GM18873 (cell line): ENCODE results near the gene SERPINE1.
"Not testable (repeated sequence)": the region's sequence is repeated elsewhere in the genome, so short reads cannot be mapped to it uniquely, and the experiment has no call there.

Experiments used
- ATAC-seq: cut with Tn5 transposase; IDR thresholded peaks from one replicate; pipeline ENCODE4 v1.9.1; 2021; ENCODE audit warnings: mild to moderate bottlenecking, moderate library complexity, moderate number of reproducible peaks; ENCODE audit not compliant: unreplicated experiment, low FRiP score

SERPINE1 gene

DNA sequence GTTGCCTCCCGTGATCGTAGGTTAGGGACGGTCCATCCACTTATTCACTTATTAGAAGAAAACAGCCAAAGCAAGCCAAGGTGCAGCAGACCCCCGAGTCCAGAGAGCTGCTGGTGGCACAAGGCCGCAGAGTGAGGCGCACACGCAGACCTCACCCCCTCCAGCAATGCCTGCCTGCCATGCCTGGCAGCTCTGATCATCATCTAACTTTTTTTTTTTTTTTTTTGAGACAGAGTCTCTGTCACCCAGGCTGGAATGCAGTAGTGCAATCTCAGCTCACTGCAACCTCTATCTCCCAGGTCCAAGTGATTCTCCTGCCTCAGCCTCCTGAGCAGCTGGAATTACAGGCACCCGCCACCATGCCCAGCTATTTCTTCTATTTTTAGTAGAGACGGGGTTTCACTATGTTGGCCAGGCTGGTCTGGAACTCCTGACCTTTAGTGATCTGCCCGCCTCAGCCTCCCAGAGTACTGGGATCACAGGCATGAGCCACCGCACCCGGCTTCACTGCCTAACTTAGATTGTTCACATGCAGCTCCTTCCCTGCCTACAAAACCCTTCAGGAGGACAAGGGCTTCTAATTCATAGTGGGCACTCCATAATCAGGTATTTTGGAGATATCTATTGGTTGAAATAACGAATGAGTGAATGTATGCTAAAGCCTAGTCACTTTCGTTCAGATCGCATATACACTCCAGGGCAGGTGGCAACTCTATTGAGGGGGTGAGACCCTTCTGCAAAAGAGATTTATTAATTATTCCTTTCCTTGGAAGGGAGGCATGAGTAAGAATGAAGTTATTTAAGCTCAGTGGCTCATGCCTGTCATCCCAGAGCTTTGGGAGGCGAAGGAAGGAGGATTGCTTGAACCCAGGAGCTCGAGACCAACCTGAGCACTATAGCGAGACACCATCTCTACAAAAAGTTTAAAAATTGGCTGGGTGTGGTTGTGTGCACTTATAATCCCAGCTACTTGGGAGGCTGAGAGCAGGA, 25.8 kb upstream of the SERPINE1 start:
- no peak for ATAC-seq

DNA sequence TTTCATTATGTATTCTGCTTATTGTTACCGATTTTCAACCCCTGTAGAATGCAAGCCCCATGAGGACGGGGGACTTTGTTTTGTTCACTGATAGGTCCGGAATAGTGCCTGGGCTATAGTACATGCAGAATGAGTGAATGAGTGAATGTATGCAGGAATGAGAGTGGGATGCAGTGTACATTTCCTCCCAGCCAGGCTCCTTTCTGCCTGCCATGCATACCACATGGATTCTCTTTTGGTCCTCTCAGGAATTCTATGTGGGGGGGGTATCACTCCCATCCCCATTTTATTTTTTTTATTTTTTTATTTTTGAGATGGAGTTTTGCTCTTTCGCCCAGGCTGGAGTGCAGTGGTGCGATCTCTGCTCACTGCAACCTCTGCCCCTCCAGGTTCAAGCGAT, 24.9 kb upstream of the SERPINE1 start:
- ATAC-seq = no peak

DNA sequence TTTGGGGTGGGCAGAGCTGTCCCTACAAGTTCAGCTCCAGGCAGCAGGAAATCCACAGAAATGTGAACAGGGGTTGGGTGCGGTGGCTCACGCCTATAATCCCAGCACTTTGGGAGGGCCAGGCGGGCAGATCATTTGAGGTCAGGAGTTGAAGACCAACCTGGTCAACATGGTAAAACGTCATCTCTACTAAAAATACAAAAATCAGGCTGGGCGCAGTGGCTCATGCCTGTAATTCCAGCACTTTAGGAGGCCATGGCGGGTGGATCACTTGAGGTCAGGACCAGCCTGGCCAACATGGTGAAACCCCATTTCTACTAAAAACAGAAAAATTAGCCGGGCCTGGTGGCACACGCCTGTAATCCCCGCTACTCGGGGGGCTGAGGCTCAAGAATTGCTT, 23.2 kb upstream of the SERPINE1 start:
- ATAC-seq = not testable (repeated sequence)

DNA sequence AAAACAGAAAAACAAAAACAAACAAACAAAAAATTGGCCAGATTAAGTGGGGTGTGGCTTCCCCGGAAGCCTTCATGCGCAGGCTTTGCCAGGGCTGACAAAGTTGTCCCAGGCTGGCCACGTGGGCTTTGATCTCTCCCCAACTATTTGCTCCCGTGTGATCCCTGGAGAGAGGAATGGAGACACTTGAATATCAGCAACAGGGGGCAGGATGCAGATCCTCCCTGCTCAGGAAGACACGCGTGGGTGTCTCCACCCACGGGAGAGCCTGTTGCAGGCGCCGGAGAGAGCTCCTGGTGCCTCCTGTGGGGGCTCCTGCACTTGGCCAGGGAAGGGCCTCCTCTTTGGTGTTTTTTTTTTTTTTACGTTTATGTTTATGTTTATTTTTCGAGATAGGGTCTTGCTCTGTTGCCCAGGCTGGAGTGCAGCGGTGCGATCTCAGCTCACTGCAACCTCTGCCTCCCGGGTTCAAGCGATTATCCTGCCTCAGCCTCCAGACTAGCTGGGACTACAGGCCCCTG, 22.7 kb upstream of the SERPINE1 start:
- no peak for ATAC-seq

DNA sequence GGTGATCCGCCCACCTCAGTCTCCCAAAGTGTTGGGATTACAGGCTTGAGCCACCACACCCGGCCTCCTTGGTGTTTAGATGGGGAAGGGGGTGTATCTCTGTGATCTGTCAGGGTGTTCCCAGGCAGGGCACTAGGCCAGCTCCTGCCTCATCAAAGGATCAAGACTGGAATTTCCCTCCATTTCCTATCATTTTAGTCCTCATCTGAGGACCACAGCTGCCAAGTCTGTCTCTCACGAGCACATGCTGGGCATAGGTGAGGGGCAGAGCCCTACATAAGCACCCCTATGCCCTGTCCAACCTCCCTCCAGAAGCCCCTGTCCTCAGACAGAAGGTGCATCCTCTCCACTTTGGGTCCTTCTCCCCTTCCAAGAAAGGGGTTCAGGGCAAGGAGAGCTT, 22.1 kb upstream of the SERPINE1 start:
- ATAC-seq = no peak

DNA sequence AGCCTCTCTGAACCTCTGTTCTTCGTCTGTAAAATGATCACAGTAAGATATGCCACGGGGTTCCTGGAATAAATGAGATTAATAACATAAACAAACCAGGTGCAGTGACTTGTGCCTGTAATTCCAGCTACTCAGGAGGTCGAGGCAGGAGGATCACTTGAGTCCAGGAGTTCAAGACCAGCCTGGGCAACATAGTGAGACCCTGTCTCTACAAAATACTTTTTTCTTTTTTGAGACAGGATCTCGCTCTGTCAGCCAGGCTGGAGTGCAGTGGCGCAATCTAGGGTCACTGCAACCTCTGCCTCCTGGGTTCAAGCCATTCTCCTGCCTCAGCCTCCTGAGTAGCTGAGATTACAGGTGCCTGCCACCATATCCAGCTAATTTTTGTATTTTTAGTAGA, 21.7 kb upstream of the SERPINE1 start:
- ATAC-seq = not testable (repeated sequence)

DNA sequence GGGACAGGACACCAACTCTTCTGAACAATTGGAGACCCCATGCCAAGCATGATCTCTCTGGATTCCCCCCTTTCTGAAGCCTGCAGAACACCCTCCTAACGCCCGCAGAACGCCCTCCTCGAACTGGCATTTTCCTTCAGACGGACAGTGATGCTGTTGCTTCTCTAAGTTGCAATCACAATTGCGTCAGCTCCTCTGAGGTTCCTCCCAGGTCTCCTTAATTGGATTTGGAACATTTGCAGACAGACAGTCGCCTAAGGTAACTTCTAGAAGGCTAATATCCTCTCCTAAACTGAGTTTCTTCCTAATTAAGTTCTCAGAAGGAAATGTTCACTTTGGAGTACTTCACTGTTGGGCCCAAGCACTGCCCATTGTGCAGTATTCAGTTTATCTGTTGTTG, 20.5 kb upstream of the SERPINE1 start:
- no peak for ATAC-seq

DNA sequence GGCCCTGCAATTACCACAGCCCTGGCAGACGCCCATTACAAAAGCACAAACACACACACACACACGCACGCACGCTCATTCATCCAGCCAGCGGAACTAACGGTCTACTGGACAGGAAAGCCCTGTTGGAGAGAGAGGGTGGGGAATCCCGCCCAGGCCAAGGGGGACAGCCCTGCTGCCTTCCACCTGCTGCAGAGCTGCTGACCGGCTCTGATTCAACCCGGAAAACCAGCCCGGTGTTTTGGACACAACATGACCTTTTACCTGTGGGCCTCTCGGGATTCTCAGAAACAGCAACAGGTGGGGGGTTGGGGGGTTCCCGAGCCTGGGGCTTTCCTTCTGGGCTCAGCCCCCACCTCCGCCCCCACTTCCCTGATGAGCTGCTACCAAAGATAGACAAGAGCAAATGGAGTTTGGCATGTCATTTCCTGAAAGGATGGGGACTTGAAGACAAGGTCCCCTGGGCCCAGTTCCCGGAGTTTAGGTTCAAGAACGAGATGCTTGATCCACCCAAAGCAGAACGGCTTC, 18.5 kb upstream of the SERPINE1 start:
- ATAC-seq = no peak

DNA sequence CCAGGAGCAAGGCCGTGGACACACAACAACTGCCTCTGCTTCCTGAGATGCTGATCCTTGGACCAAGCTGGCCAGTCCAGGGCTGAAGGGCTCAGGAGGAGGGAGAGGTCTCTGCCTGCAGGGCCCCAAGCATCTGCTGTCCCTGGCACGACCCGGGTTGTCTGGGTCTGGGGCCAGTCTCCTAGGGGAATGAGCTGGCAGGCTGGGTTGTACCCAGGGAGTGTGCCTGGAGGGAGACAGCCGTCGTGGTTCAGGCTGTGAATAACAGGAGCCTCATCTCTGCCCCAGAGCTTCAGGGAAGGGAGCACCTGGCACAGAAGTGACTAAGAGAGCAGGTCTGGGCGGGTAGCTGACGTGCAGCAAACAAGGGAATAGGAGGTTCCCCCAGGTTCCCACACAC, 17.9 kb upstream of the SERPINE1 start:
- no peak for ATAC-seq

DNA sequence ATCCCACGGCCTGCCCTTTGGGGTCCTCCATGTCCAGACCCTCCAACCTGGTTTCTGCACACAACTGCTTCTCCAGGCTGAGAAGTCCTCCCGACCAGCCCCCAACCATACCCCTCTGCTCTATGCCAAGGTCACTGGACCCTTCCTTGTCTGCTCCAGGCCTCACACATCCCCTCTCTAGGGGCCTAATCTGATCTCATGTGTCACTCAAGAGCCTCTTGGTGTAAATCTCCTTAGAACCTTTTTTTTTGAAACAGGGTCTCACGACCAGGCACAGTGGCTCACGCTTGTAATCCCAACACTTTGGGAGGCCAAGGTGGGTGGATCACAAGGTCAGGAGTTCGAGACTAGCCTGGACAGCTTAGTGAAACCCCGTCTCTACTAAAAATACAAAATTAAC, 17.5 kb upstream of the SERPINE1 start:
- ATAC-seq = no peak

DNA sequence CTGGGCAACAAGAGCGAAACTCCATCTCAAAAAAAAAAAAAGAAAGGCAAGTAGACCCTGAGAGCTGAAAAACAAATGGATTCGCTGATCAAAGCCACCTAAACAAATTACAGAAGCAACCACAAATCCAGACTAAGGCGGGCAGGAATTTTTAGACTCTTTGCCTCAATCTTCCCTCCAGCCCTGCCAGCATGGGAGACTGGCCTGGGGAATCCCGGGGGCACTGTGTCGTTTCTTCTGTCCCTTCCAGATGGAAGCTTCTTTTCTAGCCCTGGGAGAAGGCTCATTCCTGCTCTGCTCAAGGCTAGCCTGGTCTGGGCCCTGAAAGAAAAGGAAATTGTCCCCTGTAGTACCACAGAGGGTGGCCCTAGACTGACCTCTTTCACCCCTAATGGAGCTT, 15.6 kb upstream of the SERPINE1 start:
- ATAC-seq = no peak

DNA sequence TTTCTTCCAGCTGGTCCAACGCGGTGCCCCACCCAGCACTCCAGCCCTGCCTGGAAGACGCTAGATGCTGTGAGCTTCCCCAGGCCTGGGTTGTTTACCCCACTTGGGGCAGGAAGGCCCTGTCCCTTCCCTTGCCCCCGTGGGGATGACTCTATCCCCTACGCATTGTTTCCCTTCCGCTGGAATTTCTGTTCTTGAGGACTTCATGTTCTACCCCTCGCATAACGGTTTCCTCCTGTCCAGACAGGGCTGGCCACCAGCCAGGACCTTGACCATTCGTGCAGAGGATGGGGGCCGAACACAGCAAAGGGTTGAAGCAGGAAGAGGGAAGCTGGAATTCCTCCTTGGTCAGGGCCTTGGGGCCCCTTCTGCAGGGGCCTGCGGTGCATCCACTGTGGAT, 14.7 kb upstream of the SERPINE1 start:
- ATAC-seq = no peak

DNA sequence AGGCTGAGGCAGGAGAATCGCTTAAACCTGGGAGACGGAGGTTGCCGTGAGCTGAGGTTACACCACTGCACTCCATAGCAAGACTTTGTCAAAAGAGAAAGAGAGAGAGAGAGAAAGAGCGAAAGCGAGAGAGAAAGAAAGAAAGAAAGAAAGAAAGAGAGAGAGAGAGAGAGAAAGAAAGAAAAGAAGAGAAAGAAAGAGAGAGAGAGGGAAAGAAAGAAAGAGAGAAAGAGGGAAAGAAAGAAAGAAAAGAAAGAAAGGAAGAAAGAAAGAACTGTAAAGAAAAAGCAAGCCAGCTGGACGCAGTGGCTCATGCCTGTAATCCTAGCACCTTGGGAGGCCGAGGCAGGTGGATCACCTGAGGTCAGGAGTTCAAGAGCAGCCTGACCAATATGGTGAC, 13.8 kb upstream of the SERPINE1 start:
- ATAC-seq = not testable (repeated sequence)

DNA sequence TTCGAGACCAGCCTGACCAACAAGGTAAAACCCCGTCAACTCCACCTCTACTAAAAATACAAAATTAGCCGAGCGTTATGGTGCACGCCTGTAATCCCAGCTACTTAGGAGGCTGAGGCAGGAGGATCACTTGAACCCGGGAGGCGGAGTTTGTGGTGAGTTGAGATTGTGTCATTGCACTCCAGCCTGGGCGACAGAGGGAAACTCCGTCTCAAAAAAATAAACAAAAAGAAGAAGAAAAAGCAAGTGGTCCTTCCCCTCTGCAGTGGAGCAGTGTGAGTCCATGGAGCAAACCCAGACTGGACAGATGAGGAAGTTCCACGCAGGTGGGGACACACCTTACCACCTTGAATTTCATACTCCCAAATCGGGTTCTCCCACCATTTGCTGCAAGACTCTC, 13.1 kb upstream of the SERPINE1 start:
- ATAC-seq = no peak

DNA sequence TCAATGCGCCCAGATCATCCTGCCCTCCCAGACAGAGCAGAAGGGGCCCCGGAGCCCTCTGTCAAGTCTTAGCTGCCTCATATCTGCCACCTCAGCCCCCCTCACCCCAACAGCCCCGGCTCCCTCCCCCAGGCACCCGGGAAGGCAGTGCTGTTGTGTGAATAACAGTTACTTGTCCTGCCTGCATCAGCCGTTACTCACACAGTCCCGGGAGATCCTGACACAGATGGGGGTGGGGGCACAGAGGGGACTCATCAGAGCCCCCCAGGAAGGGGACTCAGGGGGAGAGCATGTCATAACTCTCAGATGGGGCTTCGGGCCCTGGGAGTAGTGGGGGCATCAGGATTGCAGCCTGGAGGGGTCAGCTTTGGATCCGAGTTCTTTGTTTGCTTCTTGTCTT, 12.4 kb upstream of the SERPINE1 start:
- ATAC-seq = no peak

DNA sequence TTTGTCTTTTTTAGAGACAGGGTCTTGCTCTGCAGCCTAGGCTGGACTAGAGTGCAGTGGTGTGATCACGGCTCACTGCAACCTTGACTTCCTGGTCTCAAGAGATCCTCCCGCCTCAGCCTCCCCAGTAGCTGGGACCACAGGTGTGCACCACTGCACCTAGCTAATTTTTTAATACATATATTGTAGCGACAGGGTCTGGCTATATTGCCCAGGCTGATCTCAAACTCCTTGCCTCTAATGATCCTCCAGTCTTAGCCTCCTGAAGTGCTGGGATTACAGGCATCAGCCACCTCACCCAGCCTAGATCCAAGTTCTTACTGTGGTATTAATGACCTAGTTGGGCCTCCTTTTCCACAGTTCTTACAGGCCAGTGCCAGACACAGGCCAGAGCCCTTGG, 11.7 kb upstream of the SERPINE1 start:
- no peak for ATAC-seq

DNA sequence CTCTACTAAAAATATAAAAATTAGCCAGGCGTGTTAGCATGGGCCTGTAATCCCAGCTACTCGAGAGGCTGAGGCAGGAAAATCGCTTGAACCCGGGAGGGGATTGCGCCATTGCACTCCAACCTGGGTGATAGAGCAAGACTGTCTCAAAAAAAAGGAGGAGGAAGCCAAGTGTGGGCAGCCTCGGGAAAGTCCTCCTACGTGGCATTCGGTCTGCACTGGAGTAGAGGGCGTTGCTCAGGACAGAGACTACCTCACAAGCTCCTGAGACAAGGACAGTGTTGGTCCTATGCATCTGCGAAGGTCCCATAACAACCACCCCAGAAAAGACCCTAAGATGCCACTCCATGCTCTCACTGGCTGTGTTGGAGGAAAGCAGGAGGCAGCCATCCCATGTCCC, 10.0 kb upstream of the SERPINE1 start:
- ATAC-seq = no peak

DNA sequence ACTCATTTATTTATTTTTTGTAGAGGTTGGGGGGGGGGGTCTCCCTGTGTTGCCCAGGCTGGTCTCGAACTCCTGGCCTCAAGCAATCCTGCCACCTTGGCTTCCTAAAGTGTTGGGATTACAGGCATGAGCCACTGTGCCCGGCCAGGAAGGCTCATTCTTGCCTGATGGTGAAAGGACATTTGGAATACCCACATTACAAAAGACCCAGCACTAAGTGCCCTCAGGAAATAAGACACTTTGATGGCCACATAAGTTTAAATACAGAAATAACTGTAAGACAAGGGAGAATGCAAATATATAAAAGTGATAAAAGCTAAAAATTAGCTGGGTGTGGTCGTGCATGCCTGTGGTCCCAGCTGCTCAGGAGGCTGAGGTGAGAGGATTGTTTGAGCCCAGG, 8.0 kb upstream of the SERPINE1 start:
- ATAC-seq = no peak

DNA sequence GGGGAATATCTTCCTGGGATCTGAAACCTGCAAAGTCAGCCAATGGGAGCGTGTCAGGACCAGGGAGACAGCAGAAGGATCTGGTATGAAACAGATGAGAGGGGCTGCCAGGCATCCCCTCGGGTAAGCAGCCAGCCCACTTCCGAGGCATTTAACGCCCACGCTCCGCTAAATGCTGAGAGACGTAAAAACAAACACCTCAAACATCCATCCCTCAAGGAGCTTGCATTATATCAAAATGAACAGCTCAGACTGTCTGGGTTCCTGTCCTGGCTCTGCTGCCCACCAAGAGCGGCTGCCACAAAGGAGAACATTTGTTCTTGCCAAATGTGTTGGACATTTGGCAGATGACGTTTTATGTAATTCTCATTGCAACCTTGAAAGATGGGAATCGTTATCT, 7.0 kb upstream of the SERPINE1 start:
- ATAC-seq = no peak

DNA sequence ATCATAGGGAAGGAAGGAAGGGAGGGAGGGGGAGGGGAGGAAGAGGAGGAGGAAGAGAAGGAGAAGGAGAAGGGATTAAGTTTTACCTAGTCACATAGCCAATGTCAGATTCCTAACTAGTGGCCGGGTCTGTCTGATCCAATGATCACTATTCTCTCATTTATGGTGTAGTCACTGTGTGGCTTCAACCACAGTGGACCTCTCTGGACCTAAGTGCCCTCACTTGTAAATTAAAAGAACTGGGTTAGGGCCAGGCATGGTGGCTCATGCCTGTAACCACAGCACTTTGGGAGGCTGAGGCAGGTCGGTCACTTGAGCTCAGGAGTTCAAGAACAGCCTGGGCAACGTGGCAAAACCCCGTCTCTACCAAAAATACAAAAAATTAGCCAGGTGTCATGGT, 6.6 kb upstream of the SERPINE1 start:
- ATAC-seq = no peak

DNA sequence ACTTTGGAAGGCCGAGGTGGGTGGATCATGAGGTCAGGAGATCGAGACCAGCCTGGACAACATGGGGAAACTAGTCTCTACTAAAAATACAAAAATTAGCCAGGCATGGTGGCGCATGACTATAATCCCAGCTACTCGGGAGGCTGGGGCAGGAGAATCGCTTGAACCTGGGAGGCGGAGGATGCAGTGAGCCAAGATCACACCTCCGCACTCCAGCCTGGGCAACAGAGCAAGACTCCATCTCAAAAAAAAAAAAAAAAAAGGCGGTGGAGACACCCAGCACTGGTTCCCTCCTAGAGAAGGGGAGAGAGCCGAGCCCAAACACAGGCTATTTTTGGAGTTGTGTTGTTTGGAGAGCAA, 5.3 kb upstream of the SERPINE1 start:
- not testable (repeated sequence) for ATAC-seq
